GDM1 (cell line): Measurements from ENCODE around the gene ELOVL6.
"Not testable (repeated sequence)": the region's sequence is repeated elsewhere in the genome, so short reads cannot be mapped to it uniquely, and the experiment has no call there.

Experiments
- DNase-seq: peaks from one replicate; lab custom pipeline; 2025; lab: John Stamatoyannopoulos, UW

ELOVL6 gene

GRCh38 chr4:110198435-110199416, at the start of gene ELOVL6:
ELOVL6 (minus strand) TSS chr4:110198615; CDS start chr4:110198335, 280 bp downstream.
- DNase-seq = peak; percentile 36

- no peak for DNase-seq
Observed at GRCh38 chr4:110248100-110248499, 49.7 kb upstream of the ELOVL6 start.

- no peak for DNase-seq
Observed at GRCh38 chr4:110247591-110247990, 49.2 kb upstream of the ELOVL6 start.

- no peak for DNase-seq
Observed at GRCh38 chr4:110245577-110245976, 47.2 kb upstream of the ELOVL6 start.

GRCh38 chr4:110236324-110236723, 37.9 kb upstream of the ELOVL6 start:
- no peak for DNase-seq

GRCh38 chr4:110233581-110233980, 35.2 kb upstream of the ELOVL6 start:
- DNase-seq = not testable (repeated sequence)

GRCh38 chr4:110231869-110232268, 33.5 kb upstream of the ELOVL6 start:
- no peak for DNase-seq

GRCh38 chr4:110229266-110229665, 30.9 kb upstream of the ELOVL6 start:
- DNase-seq = no peak

GRCh38 chr4:110224812-110225211, 26.4 kb upstream of the ELOVL6 start:
- no peak for DNase-seq

- no peak for DNase-seq
Observed at GRCh38 chr4:110224142-110224541, 25.7 kb upstream of the ELOVL6 start.

- DNase-seq = not testable (repeated sequence)
Observed at GRCh38 chr4:110218935-110219334, 20.5 kb upstream of the ELOVL6 start.

- not testable (repeated sequence) for DNase-seq
Observed at GRCh38 chr4:110217181-110217580, 18.8 kb upstream of the ELOVL6 start.

- DNase-seq = no peak
Observed at GRCh38 chr4:110216129-110216528, 17.7 kb upstream of the ELOVL6 start.

- DNase-seq = no peak
Observed at GRCh38 chr4:110211770-110212061, 13.3 kb upstream of the ELOVL6 start.

- DNase-seq = peak; percentile 1
Observed at GRCh38 chr4:110211007-110211769, 12.8 kb upstream of the ELOVL6 start.

- DNase-seq = no peak
Observed at GRCh38 chr4:110208419-110208818, 10.0 kb upstream of the ELOVL6 start.

- DNase-seq = no peak
Observed at GRCh38 chr4:110207233-110207632, 8.8 kb upstream of the ELOVL6 start.

GRCh38 chr4:110202024-110202423, 3.6 kb upstream of the ELOVL6 start:
- no peak for DNase-seq

- DNase-seq = no peak
Observed at GRCh38 chr4:110201502-110201901, 3.1 kb upstream of the ELOVL6 start.

GRCh38 chr4:110200689-110201088, 2.3 kb upstream of the ELOVL6 start:
- DNase-seq = no peak

GRCh38 chr4:110198049-110198434, 373 bp downstream of the ELOVL6 start:
- DNase-seq = no peak

GRCh38 chr4:110197529-110198042, 829 bp downstream of the ELOVL6 start:
- DNase-seq = peak; percentile 59
